Liver (tissue), 9 donors: ENCODE results near the gene ARFGAP2. TPM values are rescaled to one million over a fixed set of nuclear protein-coding genes. Genes with fewer than 3 reads are reported as not detected.

ENCODE experiments used
- DNase-seq: peaks from one replicate; pipeline ENCODE4 v3.0.0-alpha.2; 2017; ENCODE audit warnings: low spot score
- H3K27ac ChIP-seq, 2 donors: one replicate each; pipeline ENCODE4 v1.7.0; 2013; ENCODE audit warnings: inconsistent platforms in 2 of 2, low read length in 2 of 2, control low read depth in 1 of 2, low read depth in 1 of 2, mild to moderate bottlenecking in 1 of 2
- H3K27me3 ChIP-seq, 4 donors: one replicate each; pipeline versions ENCODE4 v1.6.1 to v1.7.0; 2013; ENCODE audit warnings: low read length in 3 of 4, inconsistent platforms in 1 of 4, mild to moderate bottlenecking in 1 of 4, moderate library complexity in 1 of 4; ENCODE audit not compliant: control insufficient read depth in 4 of 4, insufficient read depth in 4 of 4
- H3K36me3 ChIP-seq, 4 donors: one replicate each; pipeline versions ENCODE4 v1.6.1 to v1.7.0; 2013; ENCODE audit warnings: low read length in 3 of 4, mild to moderate bottlenecking in 3 of 4, low read depth in 1 of 4, moderate library complexity in 1 of 4; ENCODE audit not compliant: control insufficient read depth in 4 of 4, insufficient read depth in 3 of 4
- H3K4me1 ChIP-seq, 4 donors: one replicate each; pipeline versions ENCODE4 v1.6.1 to v1.7.0; 2013; ENCODE audit warnings: low read length in 3 of 4, mild to moderate bottlenecking in 3 of 4, moderate library complexity in 1 of 4; ENCODE audit not compliant: control insufficient read depth in 4 of 4, insufficient read depth in 4 of 4
- H3K4me3 ChIP-seq, 3 donors: one replicate each; pipeline versions ENCODE4 v1.6.1 to v1.7.0; 2013; ENCODE audit warnings: low read length in 3 of 3, control low read depth in 1 of 3, low read depth in 1 of 3, mild to moderate bottlenecking in 1 of 3
- H3K9ac ChIP-seq, 2 donors: one replicate each; pipeline ENCODE4 v1.7.0; 2013; ENCODE audit warnings: low read length in 2 of 2, mild to moderate bottlenecking in 2 of 2, moderate library complexity in 2 of 2, control low read depth in 1 of 2, low read depth in 1 of 2
- H3K9me3 ChIP-seq, 4 donors: one replicate each; pipeline versions ENCODE4 v1.6.1 to v1.7.0; 2013; ENCODE audit warnings: low read length in 3 of 4; ENCODE audit not compliant: control insufficient read depth in 4 of 4
- CTCF ChIP-seq: fragments of 150-350 bp; IDR thresholded peaks from 2 replicates; pipeline ENCODE4 v1.5.1; 2017; ENCODE audit warnings: improper control_type of control experiment, low read depth, low read length; ENCODE audit not compliant: missing input control
- EGR1 ChIP-seq, 2 donors: IDR thresholded peaks; 2 replicates each; pipeline ENCODE4 v1.6.1; 2016 to 2018; ENCODE audit warnings: antibody characterized with exemption in 2 of 2, low read depth in 2 of 2
- FOXA1 ChIP-seq: IDR thresholded peaks from 2 replicates; pipeline ENCODE4 v1.6.1; 2016; ENCODE audit warnings: antibody characterized with exemption
- FOXA2 ChIP-seq: IDR thresholded peaks from 2 replicates; pipeline ENCODE4 v1.6.1; 2016; ENCODE audit warnings: antibody characterized with exemption
- GABPA ChIP-seq, 2 donors: IDR thresholded peaks in 1 of 2; conservative IDR thresholded peaks in 1 of 2; 2 replicates each; pipeline ENCODE4 v1.6.1; 2016; ENCODE audit warnings: antibody characterized with exemption in 2 of 2, mild to moderate bottlenecking in 1 of 2, moderate library complexity in 1 of 2
- HNF4A ChIP-seq, 2 donors: conservative IDR thresholded peaks; 2 replicates each; pipeline ENCODE4 v1.6.1; 2016; ENCODE audit warnings: antibody characterized with exemption in 2 of 2, mild to moderate bottlenecking in 2 of 2
- HNF4G ChIP-seq: IDR thresholded peaks from 2 replicates; pipeline ENCODE4 v1.6.1; 2016; ENCODE audit warnings: antibody characterized with exemption
- JUND ChIP-seq, 2 donors: IDR thresholded peaks; 2 replicates each; pipeline ENCODE4 v1.6.1; 2016; ENCODE audit warnings: antibody characterized with exemption in 2 of 2
- NR2F2 ChIP-seq: IDR thresholded peaks from 2 replicates; pipeline ENCODE4 v1.6.1; 2016; ENCODE audit warnings: antibody characterized with exemption
- RAD21 ChIP-seq, 2 donors: IDR thresholded peaks; 2 replicates each; pipeline ENCODE4 v1.6.1; 2016; ENCODE audit warnings: antibody characterized with exemption in 2 of 2, mild to moderate bottlenecking in 2 of 2
- RXRA ChIP-seq, 2 donors: IDR thresholded peaks; 2 replicates each; pipeline ENCODE4 v1.6.1; 2017 to 2018; ENCODE audit warnings: antibody characterized with exemption in 2 of 2, mild to moderate bottlenecking in 1 of 2
- SP1 ChIP-seq: IDR thresholded peaks from 2 replicates; pipeline ENCODE4 v1.6.1; 2018; ENCODE audit warnings: antibody characterized with exemption, mild to moderate bottlenecking
- TAF1 ChIP-seq: conservative IDR thresholded peaks from 2 replicates; pipeline ENCODE4 v1.6.1; 2016; ENCODE audit warnings: antibody characterized with exemption, mild to moderate bottlenecking
- YY1 ChIP-seq: IDR thresholded peaks from 2 replicates; pipeline ENCODE4 v1.6.1; 2016; ENCODE audit warnings: antibody characterized with exemption, mild to moderate bottlenecking
- WGBS: extraction: QIAGEN DNeasy Blood & Tissue Kit; methylation state at CpG from one replicate; pipeline ENCODE4 v1.1.7; 2013; 5-methylcytosine and 5-hydroxymethylcytosine counted together
- polyA plus RNA-seq, 2 donors: library from polyadenylated mRNA; stranded (reverse) in 1 of 2; unstranded in 1 of 2; fragments of 200-250 nt in 1 of 2; fragments of >200 nt in 1 of 2; fragmentation: Nextera tagmentation in 1 of 2; extraction: Ambion mirVana in 1 of 2; gene quantifications; one replicate each; pipeline versions ENCODE4 v1.2.1 to v1.2.3, GENCODE V29; 2013 to 2015
- total RNA-seq, 2 donors: library from RNA; depleted of rRNA; stranded (reverse); fragments of >200 nt; gene quantifications; one replicate each; pipeline ENCODE4 v1.2.3, GENCODE V29; 2014
- TF ChIP-seq, protein P1 (sequence below): IDR thresholded peaks from 2 replicates; pipeline ENCODE4 v1.6.1; 2016; ENCODE audit warnings: antibody characterized with exemption
- TF ChIP-seq, protein P2 (sequence below): IDR thresholded peaks from 2 replicates; pipeline ENCODE4 v1.6.1; 2016; ENCODE audit warnings: antibody characterized with exemption
- TF ChIP-seq, protein P3 (sequence below): IDR thresholded peaks from 2 replicates; pipeline ENCODE4 v1.6.1; 2016; ENCODE audit warnings: antibody characterized with exemption, mild to moderate bottlenecking
- TF ChIP-seq, protein P4 (sequence below): IDR thresholded peaks from 2 replicates; pipeline ENCODE4 v1.6.1; 2016; ENCODE audit warnings: antibody characterized with exemption
- donor health status: healthy.
- donor health status: healthy.
- donor health status: healthy.
- donor health status: healthy.
- donor health status: healthy.

ARFGAP2 gene
- total and polyA plus RNA-seq, 4 donors, result 37.3 to 163 (median 53.0) TPM

- no peak overlapping the region for H3K27ac ChIP-seq
- no peaks in the 10 kb centered on the region for H3K4me1 ChIP-seq
- TF ChIP-seq RXRA (IDR thresholded peaks at IDR 0.05), result no peak
- TF ChIP-seq CTCF, result no peak
- TF ChIP-seq SP1, result no peak
- no peak for TF ChIP-seq GABPA (IDR thresholded peaks at IDR 0.05 in 1 of 2, conservative IDR thresholded peaks at IDR 0.05 in 1 of 2)
- no peak for TF ChIP-seq EGR1 (IDR thresholded peaks at IDR 0.05; ENCODE audit: low read depth in 2 of 2)
- TF ChIP-seq, protein P1, sequence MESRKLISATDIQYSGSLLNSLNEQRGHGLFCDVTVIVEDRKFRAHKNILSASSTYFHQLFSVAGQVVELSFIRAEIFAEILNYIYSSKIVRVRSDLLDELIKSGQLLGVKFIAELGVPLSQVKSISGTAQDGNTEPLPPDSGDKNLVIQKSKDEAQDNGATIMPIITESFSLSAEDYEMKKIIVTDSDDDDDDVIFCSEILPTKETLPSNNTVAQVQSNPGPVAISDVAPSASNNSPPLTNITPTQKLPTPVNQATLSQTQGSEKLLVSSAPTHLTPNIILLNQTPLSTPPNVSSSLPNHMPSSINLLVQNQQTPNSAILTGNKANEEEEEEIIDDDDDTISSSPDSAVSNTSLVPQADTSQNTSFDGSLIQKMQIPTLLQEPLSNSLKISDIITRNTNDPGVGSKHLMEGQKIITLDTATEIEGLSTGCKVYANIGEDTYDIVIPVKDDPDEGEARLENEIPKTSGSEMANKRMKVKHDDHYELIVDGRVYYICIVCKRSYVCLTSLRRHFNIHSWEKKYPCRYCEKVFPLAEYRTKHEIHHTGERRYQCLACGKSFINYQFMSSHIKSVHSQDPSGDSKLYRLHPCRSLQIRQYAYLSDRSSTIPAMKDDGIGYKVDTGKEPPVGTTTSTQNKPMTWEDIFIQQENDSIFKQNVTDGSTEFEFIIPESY, result no peak
- TF ChIP-seq, protein P2, sequence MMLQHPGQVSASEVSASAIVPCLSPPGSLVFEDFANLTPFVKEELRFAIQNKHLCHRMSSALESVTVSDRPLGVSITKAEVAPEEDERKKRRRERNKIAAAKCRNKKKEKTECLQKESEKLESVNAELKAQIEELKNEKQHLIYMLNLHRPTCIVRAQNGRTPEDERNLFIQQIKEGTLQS, result no peak
- no peak for TF ChIP-seq FOXA1
- no peak for TF ChIP-seq HNF4G
- TF ChIP-seq, protein P3, sequence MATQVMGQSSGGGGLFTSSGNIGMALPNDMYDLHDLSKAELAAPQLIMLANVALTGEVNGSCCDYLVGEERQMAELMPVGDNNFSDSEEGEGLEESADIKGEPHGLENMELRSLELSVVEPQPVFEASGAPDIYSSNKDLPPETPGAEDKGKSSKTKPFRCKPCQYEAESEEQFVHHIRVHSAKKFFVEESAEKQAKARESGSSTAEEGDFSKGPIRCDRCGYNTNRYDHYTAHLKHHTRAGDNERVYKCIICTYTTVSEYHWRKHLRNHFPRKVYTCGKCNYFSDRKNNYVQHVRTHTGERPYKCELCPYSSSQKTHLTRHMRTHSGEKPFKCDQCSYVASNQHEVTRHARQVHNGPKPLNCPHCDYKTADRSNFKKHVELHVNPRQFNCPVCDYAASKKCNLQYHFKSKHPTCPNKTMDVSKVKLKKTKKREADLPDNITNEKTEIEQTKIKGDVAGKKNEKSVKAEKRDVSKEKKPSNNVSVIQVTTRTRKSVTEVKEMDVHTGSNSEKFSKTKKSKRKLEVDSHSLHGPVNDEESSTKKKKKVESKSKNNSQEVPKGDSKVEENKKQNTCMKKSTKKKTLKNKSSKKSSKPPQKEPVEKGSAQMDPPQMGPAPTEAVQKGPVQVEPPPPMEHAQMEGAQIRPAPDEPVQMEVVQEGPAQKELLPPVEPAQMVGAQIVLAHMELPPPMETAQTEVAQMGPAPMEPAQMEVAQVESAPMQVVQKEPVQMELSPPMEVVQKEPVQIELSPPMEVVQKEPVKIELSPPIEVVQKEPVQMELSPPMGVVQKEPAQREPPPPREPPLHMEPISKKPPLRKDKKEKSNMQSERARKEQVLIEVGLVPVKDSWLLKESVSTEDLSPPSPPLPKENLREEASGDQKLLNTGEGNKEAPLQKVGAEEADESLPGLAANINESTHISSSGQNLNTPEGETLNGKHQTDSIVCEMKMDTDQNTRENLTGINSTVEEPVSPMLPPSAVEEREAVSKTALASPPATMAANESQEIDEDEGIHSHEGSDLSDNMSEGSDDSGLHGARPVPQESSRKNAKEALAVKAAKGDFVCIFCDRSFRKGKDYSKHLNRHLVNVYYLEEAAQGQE, result no peak
- no peak for TF ChIP-seq HNF4A (conservative IDR thresholded peaks at IDR 0.05)
- TF ChIP-seq, protein P4, sequence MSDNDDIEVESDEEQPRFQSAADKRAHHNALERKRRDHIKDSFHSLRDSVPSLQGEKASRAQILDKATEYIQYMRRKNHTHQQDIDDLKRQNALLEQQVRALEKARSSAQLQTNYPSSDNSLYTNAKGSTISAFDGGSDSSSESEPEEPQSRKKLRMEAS, result no peak
- no peak for TF ChIP-seq YY1
- no peak for TF ChIP-seq TAF1
- TF ChIP-seq FOXA2, result no peak
- TF ChIP-seq JUND (IDR thresholded peaks at IDR 0.05), result no peak
- TF ChIP-seq NR2F2, result no peak
- TF ChIP-seq RAD21 (IDR thresholded peaks at IDR 0.05), result no peak
- H3K9me3 ChIP-seq, result no peaks in the 10 kb centered on the region
- no peaks in the 10 kb centered on the region for H3K27me3 ChIP-seq
- 91% methylated on average over 2 of the region's 2 CpGs for WGBS
- no peak overlapping the region for H3K9ac ChIP-seq
- DNase-seq, result no peak
- no peaks in the 10 kb centered on the region for H3K36me3 ChIP-seq
- H3K4me3 ChIP-seq, result no peak overlapping the region
Observed at GRCh38 chr11:47147250-47147649, 29.4 kb downstream of the ARFGAP2 start.
